Hematopoietic multipotent progenitor cell treated with erythropoietin and hydrocortisone succinate and interleukin-3 and kit ligand, for 8 days (in vitro differentiated cells): Measurements from ENCODE around the gene CFAP54.
"Not testable (repeated sequence)": the region's sequence is repeated elsewhere in the genome, so short reads cannot be mapped to it uniquely, and the experiment has no call there.

Experiments used
- DNase-seq: peaks from one replicate; pipeline ENCODE4 v3.0.0-alpha.2; 2015

CFAP54 gene

GRCh38 chr12:96478011-96478410, 11.4 kb upstream of the CFAP54 start:
- DNase-seq = no peak

- DNase-seq = no peak
Observed at GRCh38 chr12:96482086-96482485, 7.3 kb upstream of the CFAP54 start.

GRCh38 chr12:96483116-96483515, 6.3 kb upstream of the CFAP54 start:
- DNase-seq = no peak

- DNase-seq = peak; percentile 38
Observed at GRCh38 chr12:96486751-96487613, 2.4 kb upstream of the CFAP54 start.

- no peak for DNase-seq
Observed at GRCh38 chr12:96487634-96488033, 1.7 kb upstream of the CFAP54 start.

- no peak for DNase-seq
Observed at GRCh38 chr12:96493106-96493505, 3.7 kb downstream of the CFAP54 start.

- not testable (repeated sequence) for DNase-seq
Observed at GRCh38 chr12:96494154-96494553, 4.8 kb downstream of the CFAP54 start.

GRCh38 chr12:96495155-96495554, 5.8 kb downstream of the CFAP54 start:
- DNase-seq = no peak

GRCh38 chr12:96495841-96496545, 6.6 kb downstream of the CFAP54 start:
- DNase-seq = no peak

- no peak for DNase-seq
Observed at GRCh38 chr12:96496944-96497343, 7.6 kb downstream of the CFAP54 start.

GRCh38 chr12:96497855-96498254, 8.5 kb downstream of the CFAP54 start:
- peak; percentile 21 for DNase-seq

- peak; percentile 69 for DNase-seq
Observed at GRCh38 chr12:96500693-96501092, 11.3 kb downstream of the CFAP54 start.

- DNase-seq = peak; percentile 78
Observed at GRCh38 chr12:96501133-96501761, 11.9 kb downstream of the CFAP54 start.

GRCh38 chr12:96501908-96502307, 12.5 kb downstream of the CFAP54 start:
- peak; percentile 88 for DNase-seq

- no peak for DNase-seq
Observed at GRCh38 chr12:96502477-96502876, 13.1 kb downstream of the CFAP54 start.

- no peak for DNase-seq
Observed at GRCh38 chr12:96502949-96503532, 13.7 kb downstream of the CFAP54 start.

- no peak for DNase-seq
Observed at GRCh38 chr12:96503976-96504375, 14.6 kb downstream of the CFAP54 start.

GRCh38 chr12:96506776-96507175, 17.4 kb downstream of the CFAP54 start:
- no peak for DNase-seq

GRCh38 chr12:96510306-96510764, 21.0 kb downstream of the CFAP54 start:
- DNase-seq = no peak

- no peak for DNase-seq
Observed at GRCh38 chr12:96513166-96513565, 23.8 kb downstream of the CFAP54 start.

GRCh38 chr12:96513681-96514080, 24.3 kb downstream of the CFAP54 start:
- no peak for DNase-seq

- DNase-seq = no peak
Observed at GRCh38 chr12:96514328-96514727, 25.0 kb downstream of the CFAP54 start.
